ENCODE measurements around the gene EPS8.

EPS8 gene

GRCh38 chr12:15789220-15790171, at the start of gene EPS8:
EPS8 (minus strand) TSS chr12:15789388; CDS start chr12:15682951, 106,437 bp downstream.
- DNase-seq (ENCODE audit: low read depth, low spot score) = peak; percentile 98

- peak; percentile 89 for DNase-seq (ENCODE audit: low read depth, low spot score)
These were observed 48.1 kb upstream of the EPS8 start for GRCh38 chr12:15837141-15837790.

GRCh38 chr12:15834575-15834974, 45.4 kb upstream of the EPS8 start:
- no peak for DNase-seq (ENCODE audit: low read depth, low spot score)

- no peak for DNase-seq (ENCODE audit: low read depth, low spot score)
These were observed 42.3 kb upstream of the EPS8 start for GRCh38 chr12:15831315-15831978.

GRCh38 chr12:15830538-15830937, 41.4 kb upstream of the EPS8 start:
- DNase-seq (ENCODE audit: low read depth, low spot score) = peak; percentile 53

GRCh38 chr12:15829949-15830348, 40.8 kb upstream of the EPS8 start:
- DNase-seq (ENCODE audit: low read depth, low spot score) = peak; percentile 6

GRCh38 chr12:15829255-15829654, 40.1 kb upstream of the EPS8 start:
- DNase-seq (ENCODE audit: low read depth, low spot score) = no peak

- no peak for DNase-seq (ENCODE audit: low read depth, low spot score)
These were observed 37.9 kb upstream of the EPS8 start for GRCh38 chr12:15827136-15827535.

GRCh38 chr12:15824516-15824915, 35.3 kb upstream of the EPS8 start:
- no peak for DNase-seq (ENCODE audit: low read depth, low spot score)

- DNase-seq (ENCODE audit: low read depth, low spot score) = no peak
These were observed 34.4 kb upstream of the EPS8 start for GRCh38 chr12:15823360-15824128.

- DNase-seq (ENCODE audit: low read depth, low spot score) = no peak
These were observed 30.7 kb upstream of the EPS8 start for GRCh38 chr12:15819644-15820437.

- no peak for DNase-seq (ENCODE audit: low read depth, low spot score)
These were observed 29.2 kb upstream of the EPS8 start for GRCh38 chr12:15818418-15818817.

GRCh38 chr12:15815730-15816129, 26.5 kb upstream of the EPS8 start:
- no peak for DNase-seq (ENCODE audit: low read depth, low spot score)

- DNase-seq (ENCODE audit: low read depth, low spot score) = no peak
These were observed 22.3 kb upstream of the EPS8 start for GRCh38 chr12:15811214-15812127.

- peak; percentile 33 for DNase-seq (ENCODE audit: low read depth, low spot score)
These were observed 19.5 kb upstream of the EPS8 start for GRCh38 chr12:15808652-15809051.

GRCh38 chr12:15808250-15808649, 19.1 kb upstream of the EPS8 start:
- DNase-seq (ENCODE audit: low read depth, low spot score) = no peak

- no peak for DNase-seq (ENCODE audit: low read depth, low spot score)
These were observed 17.6 kb upstream of the EPS8 start for GRCh38 chr12:15806826-15807225.

GRCh38 chr12:15801770-15802744, 12.9 kb upstream of the EPS8 start:
- DNase-seq (ENCODE audit: low read depth, low spot score) = no peak
